ENCODE results near the gene ACKR3.

DNA sequence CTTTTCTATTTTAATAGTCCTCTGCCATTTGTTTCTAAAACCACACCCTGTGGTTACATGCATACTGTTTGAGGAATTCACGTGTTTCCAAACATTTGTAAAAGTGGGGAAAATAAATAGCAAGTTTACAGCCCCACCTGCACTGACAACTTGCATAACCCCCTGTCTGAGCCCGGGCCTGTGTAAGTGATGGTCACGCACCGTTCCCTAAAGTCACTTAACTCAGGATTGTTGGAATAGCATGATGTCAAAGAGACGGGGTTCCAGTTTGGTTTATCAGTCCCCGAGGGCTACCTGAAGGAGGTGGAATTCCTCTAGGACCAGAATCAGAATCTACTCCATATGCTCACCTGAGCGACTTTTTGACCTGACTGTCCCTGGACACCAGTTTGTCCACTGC, 30.5 kb downstream of the ACKR3 start:
- TF ChIP-seq, protein P1, sequence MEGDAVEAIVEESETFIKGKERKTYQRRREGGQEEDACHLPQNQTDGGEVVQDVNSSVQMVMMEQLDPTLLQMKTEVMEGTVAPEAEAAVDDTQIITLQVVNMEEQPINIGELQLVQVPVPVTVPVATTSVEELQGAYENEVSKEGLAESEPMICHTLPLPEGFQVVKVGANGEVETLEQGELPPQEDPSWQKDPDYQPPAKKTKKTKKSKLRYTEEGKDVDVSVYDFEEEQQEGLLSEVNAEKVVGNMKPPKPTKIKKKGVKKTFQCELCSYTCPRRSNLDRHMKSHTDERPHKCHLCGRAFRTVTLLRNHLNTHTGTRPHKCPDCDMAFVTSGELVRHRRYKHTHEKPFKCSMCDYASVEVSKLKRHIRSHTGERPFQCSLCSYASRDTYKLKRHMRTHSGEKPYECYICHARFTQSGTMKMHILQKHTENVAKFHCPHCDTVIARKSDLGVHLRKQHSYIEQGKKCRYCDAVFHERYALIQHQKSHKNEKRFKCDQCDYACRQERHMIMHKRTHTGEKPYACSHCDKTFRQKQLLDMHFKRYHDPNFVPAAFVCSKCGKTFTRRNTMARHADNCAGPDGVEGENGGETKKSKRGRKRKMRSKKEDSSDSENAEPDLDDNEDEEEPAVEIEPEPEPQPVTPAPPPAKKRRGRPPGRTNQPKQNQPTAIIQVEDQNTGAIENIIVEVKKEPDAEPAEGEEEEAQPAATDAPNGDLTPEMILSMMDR (IDR thresholded peaks at IDR 0.05), result no peak
- TF ChIP-seq ZFP36 (IDR thresholded peaks at IDR 0.05; ENCODE audit: borderline replicate concordance, partially characterized antibody) (no peak), TP53 (CRISPR knock-in tag; IDR thresholded peaks at IDR 0.05) (no peak), SMC3 (IDR thresholded peaks at IDR 0.05) (no peak), CEBPB (IDR thresholded peaks at IDR 0.05) (no peak)
